ENCODE measurements around the gene P4HA2.

- TF ChIP-seq POLR2A (IDR thresholded peaks at IDR 0.05) (no peak), POLR2AphosphoS5 (IDR thresholded peaks at IDR 0.05) (no peak)
Measured at GRCh38 chr5:132224716-132225115, 2.9 kb downstream of the P4HA2 start.
